GM12872 (cell line): ENCODE data around the gene RPTOR.

ENCODE experiments used
- CTCF ChIP-seq: IDR thresholded peaks from 3 replicates; pipeline ENCODE4 v1.5.1; 2011; ENCODE audit warnings: low read depth, mild to moderate bottlenecking, low read length, moderate library complexity; ENCODE audit not compliant: insufficient read depth

The RPTOR gene

GRCh38 chr17:80936218-80936617 lies 391.6 kb downstream of the RPTOR start:
- TF ChIP-seq CTCF: no peak

GRCh38 chr17:80936723-80937122 lies 392.1 kb downstream of the RPTOR start:
- TF ChIP-seq CTCF: no peak

- TF ChIP-seq CTCF: no peak
These were observed 393.1 kb downstream of the RPTOR start for GRCh38 chr17:80937462-80938381.

GRCh38 chr17:80938556-80938955 lies 393.9 kb downstream of the RPTOR start:
- TF ChIP-seq CTCF: no peak

GRCh38 chr17:80939151-80940145 lies 394.8 kb downstream of the RPTOR start:
- TF ChIP-seq CTCF: no peak

- no peak for TF ChIP-seq CTCF
These were observed 395.8 kb downstream of the RPTOR start for GRCh38 chr17:80940171-80941123.
